ENCODE results near the gene MRPL12. TPM values are rescaled to one million over a fixed set of nuclear protein-coding genes. Genes with fewer than 3 reads are reported as not detected.

MRPL12 gene
- total RNA-seq, 1 experiment from 2014 or later, result 140 TPM

DNA sequence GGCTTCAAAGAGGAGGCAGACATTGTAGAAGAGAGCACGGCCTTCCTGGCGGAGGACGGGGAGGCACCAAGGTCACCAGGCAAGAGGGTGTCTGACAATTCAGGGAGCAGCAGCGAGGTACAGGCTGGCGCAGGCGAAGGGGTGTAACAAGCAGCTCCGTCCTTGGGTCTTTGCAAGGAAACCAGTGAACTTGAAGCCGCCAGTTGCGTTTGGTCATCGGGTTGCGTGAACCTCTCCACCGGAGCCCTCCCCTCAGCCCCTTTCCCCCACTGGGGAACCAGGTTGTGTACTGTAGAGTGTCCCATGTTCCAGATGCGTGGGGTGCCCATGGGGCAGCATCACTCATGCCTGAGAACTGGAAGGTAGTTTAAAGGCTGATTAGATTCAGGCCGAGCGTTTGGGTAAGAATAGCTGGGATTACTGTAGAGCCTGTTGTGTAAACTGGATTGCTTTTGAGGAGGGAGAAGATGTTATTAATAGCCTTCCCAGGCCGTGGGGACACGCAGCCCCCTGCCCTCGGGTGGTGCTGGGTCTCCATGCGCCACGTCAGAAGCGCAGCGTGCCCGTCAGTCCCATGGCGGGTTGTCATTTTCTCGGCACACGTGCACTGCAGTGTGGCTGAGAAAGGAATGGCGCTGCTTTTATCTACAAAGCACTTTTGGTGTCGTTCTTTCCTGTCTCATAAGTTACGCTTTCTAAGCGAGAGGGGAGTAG, 2.5 kb downstream of the MRPL12 start:
- H3K9ac ChIP-seq (ENCODE audit: extremely low read depth, insufficient read length, low read length), result no peak overlapping the region
- Mint-ChIP-seq H3K36me3 (ENCODE audit: insufficient read depth in 1 of 3, low read depth in 3 of 3) (peaks cover 30 to 67% (median 40%) of the 10 kb centered on the region in 3 experiments), H3K27me3 (ENCODE audit: low read depth) (no peaks in the 10 kb centered on the region; the same call in 1 of the 2 replicates)

More for the DNA sequence above, 2.5 kb downstream of the MRPL12 start:
- Histone ChIP-seq H3K79me1 (ENCODE audit: insufficient read depth, low read depth, low read length, poor library complexity, severe bottlenecking) (peaks cover 8% of the 10 kb centered on the region), H3K27me3 (ENCODE audit: insufficient read depth, low read length) (no peaks in the 10 kb centered on the region), H4K8ac (replicated peaks; ENCODE audit: insufficient read length, low read depth, low read length) (no peak overlapping the region), H3T11ph (ENCODE audit: low read length) (no peak overlapping the region), H2AK5ac (ENCODE audit: insufficient read length, low read length) (no peak overlapping the region), H3K18ac (ENCODE audit: insufficient read length, low read depth, low read length) (no peak overlapping the region), H2BK120ac (ENCODE audit: low read depth, low read length, poor library complexity, severe bottlenecking) (no peak overlapping the region), H2AFZ (ENCODE audit: low read length) (no peak overlapping the region), H3K4ac (ENCODE audit: low read depth, low read length) (no peak overlapping the region), H4K5ac (ENCODE audit: insufficient read length, low read depth, low read length) (no peak overlapping the region), H3K4me2 (ENCODE audit: insufficient read depth, insufficient read length, low read length) (no peak overlapping the region), H2BK15ac (ENCODE audit: low read depth, low read length) (no peak overlapping the region), H3K4me1 (ENCODE audit: insufficient read depth, low read length) (0 out of 2 replicates have a peak, but pooled peaks cover 4% of the 10 kb centered on the region), H2BK12ac (ENCODE audit: insufficient read length, low read depth, low read length) (no peak overlapping the region), H3K79me2 (ENCODE audit: insufficient read depth, low read length) (peaks cover 8% of the 10 kb centered on the region; the same call in 1 of the 2 replicates), H3K9me3 (ENCODE audit: control insufficient read depth, low read depth, low read length) (no peaks in the 10 kb centered on the region), H3K14ac (ENCODE audit: insufficient read depth, low read length) (no peak overlapping the region), H2BK20ac (ENCODE audit: low read depth, low read length, poor library complexity, severe bottlenecking) (no peak overlapping the region), H4K91ac (ENCODE audit: insufficient read length, low read depth, low read length) (no peak overlapping the region), H2BK5ac (ENCODE audit: insufficient read length, low read length) (no peak overlapping the region), H3K56ac (ENCODE audit: insufficient read length, low read depth, low read length) (no peak overlapping the region), H4K20me1 (ENCODE audit: control insufficient read depth, insufficient read depth, insufficient read length) (no peaks in the 10 kb centered on the region), H3K23ac (ENCODE audit: insufficient read length, low read depth, low read length) (no peak overlapping the region), H3K23me2 (ENCODE audit: insufficient read length, low read depth, low read length, poor library complexity, severe bottlenecking) (peaks cover 23% of the 10 kb centered on the region), H3K27ac (ENCODE audit: insufficient read length, low read depth, low read length) (no peak overlapping the region)
- DNase-seq, result no peak
- WGBS (ENCODE audit: extremely low coverage, insufficient read length, low lambda C conversion rate), result no CpG with 5 or more reads among the region's 30 CpGs
- peaks cover 16 to 27% of the 10 kb centered on the region in 2 experiments for H3K4me1 Mint-ChIP-seq
- peak overlapping the region; percentile 49 to 69 for H3K4me3 Mint-ChIP-seq
- H3K27ac Mint-ChIP-seq, result peak overlapping the region in 1 of 3 experiments; percentile 82; a peak in 2 of 7 replicates
- H3K9me3 Mint-ChIP-seq, result no peaks in the 10 kb centered on the region
- TF ChIP-seq, protein P1, sequence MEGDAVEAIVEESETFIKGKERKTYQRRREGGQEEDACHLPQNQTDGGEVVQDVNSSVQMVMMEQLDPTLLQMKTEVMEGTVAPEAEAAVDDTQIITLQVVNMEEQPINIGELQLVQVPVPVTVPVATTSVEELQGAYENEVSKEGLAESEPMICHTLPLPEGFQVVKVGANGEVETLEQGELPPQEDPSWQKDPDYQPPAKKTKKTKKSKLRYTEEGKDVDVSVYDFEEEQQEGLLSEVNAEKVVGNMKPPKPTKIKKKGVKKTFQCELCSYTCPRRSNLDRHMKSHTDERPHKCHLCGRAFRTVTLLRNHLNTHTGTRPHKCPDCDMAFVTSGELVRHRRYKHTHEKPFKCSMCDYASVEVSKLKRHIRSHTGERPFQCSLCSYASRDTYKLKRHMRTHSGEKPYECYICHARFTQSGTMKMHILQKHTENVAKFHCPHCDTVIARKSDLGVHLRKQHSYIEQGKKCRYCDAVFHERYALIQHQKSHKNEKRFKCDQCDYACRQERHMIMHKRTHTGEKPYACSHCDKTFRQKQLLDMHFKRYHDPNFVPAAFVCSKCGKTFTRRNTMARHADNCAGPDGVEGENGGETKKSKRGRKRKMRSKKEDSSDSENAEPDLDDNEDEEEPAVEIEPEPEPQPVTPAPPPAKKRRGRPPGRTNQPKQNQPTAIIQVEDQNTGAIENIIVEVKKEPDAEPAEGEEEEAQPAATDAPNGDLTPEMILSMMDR (conservative IDR thresholded peaks at IDR 0.05), result no peak

All from H9 (cell line).